SU-DHL-6 (cell line): ENCODE results near the gene CADM4.

ENCODE experiments used
- CTCF ChIP-seq: fragments of 200-600 bp; sonication (generic); IDR thresholded peaks from one replicate; pipeline ENCODE4 v1.5.1; 2017; ENCODE audit warnings: antibody characterized with exemption, mild to moderate bottlenecking, low read length, moderate library complexity; ENCODE audit not compliant: insufficient read depth, poor library complexity, severe bottlenecking
- EZH2phosphoT487 ChIP-seq: fragments of 200-600 bp; sonication (generic), shearing (Covaris generic); conservative IDR thresholded peaks from 2 replicates; pipeline ENCODE4 v1.6.1; 2018; ENCODE audit warnings: mild to moderate bottlenecking, antibody characterized with exemption, low read length, moderate library complexity, mixed read lengths

- no peak for TF ChIP-seq CTCF
- TF ChIP-seq EZH2phosphoT487: no peak
Observed at GRCh38 chr19:43672061-43672679, 32.5 kb upstream of the CADM4 start.
